ENCODE measurements around the gene SCYGR4.

The SCYGR4 gene

DNA sequence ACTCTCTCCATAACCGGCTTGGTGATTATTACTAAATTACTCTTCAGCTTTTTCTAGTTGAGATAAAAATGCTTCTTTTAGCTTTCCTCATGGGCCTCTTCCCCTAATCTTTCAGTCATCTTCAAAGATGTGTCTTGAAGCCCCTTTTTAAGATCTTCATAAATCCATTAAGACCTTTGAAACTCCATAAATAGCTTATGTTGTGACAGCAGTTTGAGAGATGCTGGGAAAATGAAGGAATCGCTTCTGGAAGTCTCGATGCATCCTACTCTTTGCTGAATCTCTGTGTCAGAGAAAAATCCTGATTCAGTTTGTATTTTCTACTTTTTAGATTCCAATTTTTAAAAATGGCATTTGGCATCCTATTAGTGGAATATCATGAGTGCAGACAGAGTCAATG, 13.0 kb downstream of the SCYGR4 start:
- TF ChIP-seq, protein P1, sequence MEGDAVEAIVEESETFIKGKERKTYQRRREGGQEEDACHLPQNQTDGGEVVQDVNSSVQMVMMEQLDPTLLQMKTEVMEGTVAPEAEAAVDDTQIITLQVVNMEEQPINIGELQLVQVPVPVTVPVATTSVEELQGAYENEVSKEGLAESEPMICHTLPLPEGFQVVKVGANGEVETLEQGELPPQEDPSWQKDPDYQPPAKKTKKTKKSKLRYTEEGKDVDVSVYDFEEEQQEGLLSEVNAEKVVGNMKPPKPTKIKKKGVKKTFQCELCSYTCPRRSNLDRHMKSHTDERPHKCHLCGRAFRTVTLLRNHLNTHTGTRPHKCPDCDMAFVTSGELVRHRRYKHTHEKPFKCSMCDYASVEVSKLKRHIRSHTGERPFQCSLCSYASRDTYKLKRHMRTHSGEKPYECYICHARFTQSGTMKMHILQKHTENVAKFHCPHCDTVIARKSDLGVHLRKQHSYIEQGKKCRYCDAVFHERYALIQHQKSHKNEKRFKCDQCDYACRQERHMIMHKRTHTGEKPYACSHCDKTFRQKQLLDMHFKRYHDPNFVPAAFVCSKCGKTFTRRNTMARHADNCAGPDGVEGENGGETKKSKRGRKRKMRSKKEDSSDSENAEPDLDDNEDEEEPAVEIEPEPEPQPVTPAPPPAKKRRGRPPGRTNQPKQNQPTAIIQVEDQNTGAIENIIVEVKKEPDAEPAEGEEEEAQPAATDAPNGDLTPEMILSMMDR (IDR thresholded peaks at IDR 0.05; ENCODE audit: low read depth, low read length, missing control alignments): no peak
- in situ Hi-C loops (cut with HindIII; ENCODE audit: low sequenced_read_pairs): loop anchor here (5.0 kb wide), 1 partner anchor 48 kb away; no protein-coding TSS in a partner anchor

DNA sequence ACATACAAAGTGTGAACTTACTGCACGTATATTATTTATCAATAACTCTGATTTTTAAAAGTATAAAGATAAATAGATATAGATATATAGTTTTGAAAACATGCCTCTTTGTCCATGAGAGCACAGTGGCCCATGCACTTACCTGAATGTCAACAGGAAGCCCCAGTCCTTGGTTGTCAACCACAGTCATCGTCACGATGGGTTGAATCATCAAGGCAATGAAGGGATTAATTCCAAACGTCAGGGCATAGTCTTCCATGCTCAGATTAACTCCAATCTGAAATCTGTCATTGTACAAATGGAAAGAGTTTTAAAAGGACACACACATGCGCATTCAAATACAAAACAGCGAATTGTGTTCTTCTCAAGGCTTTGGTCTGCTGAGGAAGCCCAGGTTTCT, 15.5 kb downstream of the SCYGR4 start:
- no peak for DNase-seq (ENCODE audit: low read depth)
- H3K4me3 ChIP-seq (ENCODE audit: low read depth, low read length): no peak overlapping the region
- in situ Hi-C loops (cut with HindIII; ENCODE audit: low sequenced_read_pairs): loop anchor here (5.0 kb wide), 1 partner anchor 51 kb away; no protein-coding TSS in a partner anchor
- TF ChIP-seq, protein P1 (IDR thresholded peaks at IDR 0.05; ENCODE audit: low read depth, low read length, missing control alignments): no peak

More for the DNA sequence above, 13.0 kb downstream of the SCYGR4 start:
- no peak for DNase-seq (ENCODE audit: low read depth)
- H3K4me3 ChIP-seq (ENCODE audit: low read depth, low read length): no peak overlapping the region

DNA sequence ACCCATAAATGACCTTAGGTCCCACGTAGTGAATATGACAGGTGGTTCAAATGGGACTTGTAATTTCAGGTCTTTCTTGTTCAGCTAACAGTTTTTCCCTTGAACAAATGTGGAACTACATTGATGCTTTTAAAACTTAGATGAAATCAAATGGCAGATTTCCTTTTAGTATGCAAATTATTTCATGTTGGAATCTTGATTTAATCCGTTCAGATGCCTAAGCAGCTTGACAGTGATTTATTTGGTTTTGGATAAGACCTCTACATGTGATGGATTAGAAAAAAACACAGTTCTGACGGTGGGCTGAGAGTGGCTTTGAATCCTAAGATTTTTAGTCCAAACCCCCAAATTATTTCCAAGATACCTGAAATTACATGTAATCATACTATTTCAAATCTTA, 16.9 kb downstream of the SCYGR4 start:
- in situ Hi-C loops (cut with HindIII; ENCODE audit: low sequenced_read_pairs): loop anchor here (5.0 kb wide), 1 partner anchor 52 kb away; no protein-coding TSS in a partner anchor
- no peak overlapping the region for H3K4me3 ChIP-seq (ENCODE audit: low read depth, low read length)
- TF ChIP-seq, protein P1 (IDR thresholded peaks at IDR 0.05; ENCODE audit: low read depth, low read length, missing control alignments): no peak
- DNase-seq (ENCODE audit: low read depth): no peak

DNA sequence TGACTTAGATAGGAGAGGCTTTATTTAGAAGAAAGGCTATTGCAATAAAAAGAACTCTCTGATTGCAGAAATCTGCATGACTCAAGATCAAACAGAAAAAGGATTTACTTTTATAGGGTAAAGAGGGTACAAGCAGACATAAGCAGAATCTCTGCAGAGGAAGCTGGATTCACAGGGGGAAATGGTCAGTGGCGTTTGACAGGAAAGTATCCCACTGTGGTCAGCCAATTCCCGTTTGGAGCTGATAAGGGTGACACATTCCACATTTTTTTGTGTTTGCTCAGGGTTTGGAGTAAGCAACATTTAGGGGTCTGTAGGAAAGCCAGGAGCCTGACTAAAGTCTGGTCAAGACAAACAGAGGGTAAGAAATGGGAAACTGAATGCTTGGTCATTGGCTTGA, 25.4 kb downstream of the SCYGR4 start:
- TF ChIP-seq, protein P1 (IDR thresholded peaks at IDR 0.05; ENCODE audit: low read depth, low read length, missing control alignments): no peak
- no peak for DNase-seq (ENCODE audit: low read depth)
- no peak overlapping the region for H3K4me3 ChIP-seq (ENCODE audit: low read depth, low read length)
- in situ Hi-C loops (cut with HindIII; ENCODE audit: low sequenced_read_pairs): no loop called here

DNA sequence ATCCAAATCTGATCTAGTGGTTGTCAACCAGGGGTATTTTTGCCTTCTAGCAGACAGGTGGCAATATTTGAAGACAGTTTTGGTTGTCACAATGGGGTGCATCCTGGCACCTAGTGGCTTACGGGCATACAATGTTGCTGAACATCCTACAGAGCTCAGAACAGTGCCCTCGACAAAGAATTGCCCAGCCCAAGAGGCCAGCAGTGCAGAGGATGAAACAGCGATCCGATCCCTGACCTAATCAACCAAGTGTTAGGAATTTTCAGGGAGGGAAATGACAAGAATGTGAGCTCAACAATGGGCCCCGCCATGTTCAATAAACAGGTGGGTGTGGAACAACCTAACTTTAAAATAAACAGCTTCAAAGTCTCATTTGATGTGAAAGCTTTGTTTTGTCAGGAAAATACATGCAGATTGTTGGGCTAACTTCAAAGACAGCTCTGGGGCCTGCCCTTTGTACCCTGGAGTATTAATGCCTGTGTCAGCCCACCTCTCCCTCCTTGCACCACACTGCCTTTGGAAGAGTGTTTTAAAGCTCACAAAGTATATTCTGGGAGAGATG, 26.8 kb downstream of the SCYGR4 start:
- no peak overlapping the region for H3K4me3 ChIP-seq (ENCODE audit: low read depth, low read length)
- in situ Hi-C loops (cut with HindIII; ENCODE audit: low sequenced_read_pairs): no loop called here
- TF ChIP-seq, protein P1 (IDR thresholded peaks at IDR 0.05; ENCODE audit: low read depth, low read length, missing control alignments): no peak

DNA sequence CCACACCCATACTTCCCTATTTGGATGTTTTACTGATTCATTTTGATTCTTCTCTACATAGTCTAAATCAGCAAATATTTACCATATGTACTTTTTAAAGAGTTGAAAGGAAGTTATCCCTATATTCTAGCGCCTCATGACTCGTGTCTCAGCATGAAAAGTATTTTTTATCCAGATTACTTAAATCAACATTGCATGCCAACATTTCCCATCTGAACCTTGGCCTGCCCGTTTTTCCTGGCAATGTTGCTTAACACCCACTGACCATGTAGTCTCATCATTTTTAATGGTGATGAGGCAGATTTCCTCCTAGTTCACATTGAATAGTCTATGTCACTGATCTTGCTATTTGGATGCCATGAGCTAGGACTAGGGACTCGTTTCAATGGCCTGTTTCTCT, 36.1 kb downstream of the SCYGR4 start:
- DNase-seq (ENCODE audit: low read depth): no peak
- TF ChIP-seq, protein P1 (IDR thresholded peaks at IDR 0.05; ENCODE audit: low read depth, low read length, missing control alignments): no peak
- H3K4me3 ChIP-seq (ENCODE audit: low read depth, low read length): no peak overlapping the region
- in situ Hi-C loops (cut with HindIII; ENCODE audit: low sequenced_read_pairs): no loop called here

More for the DNA sequence above, 26.8 kb downstream of the SCYGR4 start:
- no peak for DNase-seq (ENCODE audit: low read depth)

All from astrocyte of the cerebellum (primary cell).